Activated B cell treated with CpG ODN at 0.5 μM for 24 hours (primary cell): ENCODE data around the gene SLAMF7. TPM values are rescaled to one million over a fixed set of nuclear protein-coding genes. Genes with fewer than 3 reads are reported as not detected.

ENCODE experiments used
- ATAC-seq: fragments of 200-7000 bp; cut with Tn5 transposase; one replicate; pipeline ENCODE4 v1.10.0; 2021; ENCODE audit warnings: low read depth, mild to moderate bottlenecking, moderate library complexity
- CTCF ChIA-PET: fragments of 350-600 bp; sonication (Branson Sonifier 250); formaldehyde crosslinking; loops from one replicate; lab custom pipeline; 2021; ENCODE audit warnings: antibody characterized with exemption; lab: Charles Lee
- POLR2A ChIA-PET: fragments of 350-600 bp; sonication (Branson Sonifier 250); formaldehyde crosslinking; loops from one replicate; lab custom pipeline; 2021; ENCODE audit warnings: antibody characterized with exemption; lab: Charles Lee
- DNase-seq: peaks from one replicate; pipeline ENCODE4 v3.0.0; 2022
- H3K27ac Mint-ChIP-seq: one replicate; pipeline ENCODE4 v1.8.0; 2020; ENCODE audit warnings: mixed read lengths
- H3K27me3 Mint-ChIP-seq: one replicate; pipeline ENCODE4 v1.8.0; 2021; ENCODE audit warnings: mixed read lengths
- H3K36me3 Mint-ChIP-seq: one replicate; pipeline ENCODE4 v1.8.0; 2021; ENCODE audit warnings: low read depth, mixed read lengths
- H3K4me1 Mint-ChIP-seq: one replicate; pipeline ENCODE4 v1.8.0; 2021; ENCODE audit warnings: mixed read lengths
- H3K4me3 Mint-ChIP-seq: one replicate; pipeline ENCODE4 v1.8.0; 2020; ENCODE audit warnings: mild to moderate bottlenecking, mixed read lengths
- H3K9me3 Mint-ChIP-seq: one replicate; pipeline ENCODE4 v1.8.0; 2020; ENCODE audit warnings: mixed read lengths
- intact Hi-C: fragments of 100-400 bp; cut with micrococcal nuclease; formaldehyde crosslinking; loops from one replicate; pipeline ENCODE4 v1.15.1; 2024
- total RNA-seq: library from RNA; stranded (reverse); gene quantifications from 2 replicates; pipeline ENCODE4 v1.2.3, GENCODE V29; 2022
- TF ChIP-seq, protein P1 (sequence below): fragments of 200-600 bp; IDR thresholded peaks from one replicate; pipeline ENCODE4 v1.8.0; 2022; ENCODE audit warnings: antibody characterized with exemption, mild to moderate bottlenecking

SLAMF7 gene
- total RNA-seq, 1 donor from 2014 or later = 119 TPM

DNA sequence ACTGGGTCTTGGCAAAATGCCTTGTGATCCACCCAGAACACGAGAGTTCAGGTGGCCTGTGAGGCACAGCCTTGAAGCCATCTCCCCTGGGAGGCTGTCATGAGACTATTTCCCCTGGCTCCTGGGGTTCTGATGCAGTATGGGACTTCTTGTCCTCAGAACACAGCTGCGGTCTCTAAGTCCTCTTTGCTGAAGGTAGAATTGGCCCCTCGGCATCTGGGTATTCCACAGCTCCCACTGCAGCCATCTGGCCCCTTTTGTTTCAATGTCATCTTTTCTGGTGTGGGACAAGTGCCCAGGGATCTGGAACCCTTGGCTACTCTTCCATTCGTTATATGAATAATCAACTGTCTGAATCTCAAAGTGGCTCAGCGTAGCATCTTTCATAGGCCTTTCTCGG is 39.9 kb downstream of the SLAMF7 start:
- DNase-seq = no peak
- Mint-ChIP-seq H3K4me1 (peaks cover 84% of the 10 kb centered on the region), H3K4me3 (no peak overlapping the region), H3K36me3 (peaks cover 3% of the 10 kb centered on the region), H3K9me3 (no peaks in the 10 kb centered on the region), H3K27me3 (no peaks in the 10 kb centered on the region), H3K27ac (no peak overlapping the region)
- no peak for ATAC-seq
- ChIA-PET CTCF (interaction anchor here (1.1 to 4.7 kb wide), 7 partner anchors 10 to 174 kb away, joined by 4 to 46 read pairs (median 22); partner anchors contain the start of genes ITLN2 and LY9), POLR2A (interaction anchor here (0.7 to 4.5 kb wide), 2 partner anchors 11 to 17 kb away, joined by 5 to 37 read pairs; partner anchors contain the start of gene LY9)
- intact Hi-C loops = no loop called here
- TF ChIP-seq, protein P1, sequence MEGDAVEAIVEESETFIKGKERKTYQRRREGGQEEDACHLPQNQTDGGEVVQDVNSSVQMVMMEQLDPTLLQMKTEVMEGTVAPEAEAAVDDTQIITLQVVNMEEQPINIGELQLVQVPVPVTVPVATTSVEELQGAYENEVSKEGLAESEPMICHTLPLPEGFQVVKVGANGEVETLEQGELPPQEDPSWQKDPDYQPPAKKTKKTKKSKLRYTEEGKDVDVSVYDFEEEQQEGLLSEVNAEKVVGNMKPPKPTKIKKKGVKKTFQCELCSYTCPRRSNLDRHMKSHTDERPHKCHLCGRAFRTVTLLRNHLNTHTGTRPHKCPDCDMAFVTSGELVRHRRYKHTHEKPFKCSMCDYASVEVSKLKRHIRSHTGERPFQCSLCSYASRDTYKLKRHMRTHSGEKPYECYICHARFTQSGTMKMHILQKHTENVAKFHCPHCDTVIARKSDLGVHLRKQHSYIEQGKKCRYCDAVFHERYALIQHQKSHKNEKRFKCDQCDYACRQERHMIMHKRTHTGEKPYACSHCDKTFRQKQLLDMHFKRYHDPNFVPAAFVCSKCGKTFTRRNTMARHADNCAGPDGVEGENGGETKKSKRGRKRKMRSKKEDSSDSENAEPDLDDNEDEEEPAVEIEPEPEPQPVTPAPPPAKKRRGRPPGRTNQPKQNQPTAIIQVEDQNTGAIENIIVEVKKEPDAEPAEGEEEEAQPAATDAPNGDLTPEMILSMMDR = no peak

- Mint-ChIP-seq H3K4me1 (peaks cover 81% of the 10 kb centered on the region), H3K27ac (peak overlapping the region; percentile 30), H3K4me3 (no peak overlapping the region), H3K36me3 (peaks cover 2% of the 10 kb centered on the region), H3K27me3 (no peaks in the 10 kb centered on the region), H3K9me3 (no peaks in the 10 kb centered on the region)
- TF ChIP-seq, protein P1 = no peak
- POLR2A ChIA-PET = interaction anchor here (0.6 to 4.5 kb wide), 5 partner anchors 10 to 950 kb away, joined by 4 to 52 read pairs (median 27); partner anchors contain the start of gene LY9
- CTCF ChIA-PET = interaction anchor here (0.7 to 4.7 kb wide), 13 partner anchors 11 to 173 kb away, joined by 3 to 46 read pairs (median 8); partner anchors contain the start of genes ITLN2 and LY9
- ATAC-seq (no peak), DNase-seq (no peak)
- intact Hi-C loops = no loop called here
These were observed 40.8 kb downstream of the SLAMF7 start for GRCh38 chr1:160779626-160780397.

DNA sequence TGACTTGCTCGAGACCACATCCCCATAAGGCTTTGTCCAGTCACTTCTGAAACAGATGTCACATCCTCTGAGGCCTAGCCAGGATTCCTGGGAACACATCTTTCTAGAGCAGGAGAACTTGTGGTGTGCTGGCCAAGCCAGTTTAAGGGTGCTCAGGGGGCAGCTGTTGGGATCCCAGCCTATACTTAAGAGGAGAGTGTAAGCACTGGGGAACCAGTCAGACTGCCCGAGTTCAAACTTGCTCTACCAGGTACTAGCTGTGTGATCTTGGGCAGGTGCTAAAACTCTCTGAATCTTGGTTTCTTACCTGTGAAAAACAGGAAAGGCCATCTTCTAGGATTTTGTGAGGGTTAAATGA is 41.3 kb downstream of the SLAMF7 start:
- TF ChIP-seq, protein P1 = no peak
- Mint-ChIP-seq H3K36me3 (no peaks in the 10 kb centered on the region), H3K4me3 (no peak overlapping the region), H3K9me3 (no peaks in the 10 kb centered on the region), H3K27me3 (no peaks in the 10 kb centered on the region), H3K4me1 (peaks cover 77% of the 10 kb centered on the region), H3K27ac (peak overlapping the region; percentile 30)
- intact Hi-C loops = no loop called here
- CTCF ChIA-PET = interaction anchor here (0.6 to 4.7 kb wide), 12 partner anchors 10 to 172 kb away, joined by 3 to 46 read pairs (median 9); partner anchors contain the start of genes ITLN2 and LY9
- POLR2A ChIA-PET = interaction anchor here (0.6 to 3.4 kb wide), 4 partner anchors 10 to 949 kb away, joined by 3 to 52 read pairs (median 16); partner anchors contain the start of gene LY9
- ATAC-seq (no peak), DNase-seq (no peak)

DNA sequence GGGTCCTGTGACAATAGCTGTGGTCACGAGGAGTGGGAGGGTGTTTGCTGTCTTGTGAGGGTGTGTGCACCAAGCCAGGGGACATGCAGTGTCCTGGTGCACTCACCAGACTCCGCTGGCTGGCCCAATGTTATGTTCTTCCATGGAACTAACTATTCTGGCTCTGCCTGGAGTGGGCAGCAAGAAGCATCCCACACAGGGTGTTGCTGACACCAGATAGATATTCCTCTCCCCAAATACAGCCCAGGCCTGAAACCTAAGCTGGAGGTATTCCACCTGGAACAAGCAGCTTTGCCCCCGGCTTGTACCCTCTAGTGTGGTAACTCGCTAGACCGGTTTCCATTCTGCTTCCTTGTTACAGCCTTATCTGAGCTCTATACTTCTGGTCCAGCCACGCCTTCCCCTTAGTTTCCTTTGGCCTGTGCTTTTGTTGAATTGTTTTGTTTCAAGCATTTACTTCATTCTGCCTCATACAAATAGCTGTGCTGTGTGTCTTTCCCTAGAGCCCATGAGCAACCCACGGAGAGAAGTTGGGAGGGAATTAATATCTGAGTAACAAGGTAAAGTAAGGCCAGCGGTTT is 42.2 kb downstream of the SLAMF7 start:
- Mint-ChIP-seq H3K9me3 (no peaks in the 10 kb centered on the region), H3K4me1 (peaks cover 68% of the 10 kb centered on the region), H3K36me3 (no peaks in the 10 kb centered on the region), H3K4me3 (peak overlapping the region; percentile 12), H3K27me3 (no peaks in the 10 kb centered on the region), H3K27ac (peak overlapping the region; percentile 89)
- POLR2A ChIA-PET = interaction anchor here (1.0 to 3.4 kb wide), 4 partner anchors 9 to 41 kb away, joined by 3 to 52 read pairs (median 16); partner anchors contain the start of gene LY9
- DNase-seq (no peak), ATAC-seq (no peak)
- CTCF ChIA-PET = interaction anchor here (1.4 to 4.7 kb wide), 9 partner anchors 8 to 209 kb away, joined by 3 to 46 read pairs (median 16); partner anchors contain the start of genes ITLN2 and LY9
- intact Hi-C loops = no loop called here
- TF ChIP-seq, protein P1 = no peak
